ENCODE results near the gene TRIM39.

The TRIM39 gene

GRCh38 chr6:30315156-30315555, 11.6 kb upstream of the TRIM39 start:
- peaks cover 22% of the 10 kb centered on the region for H3K36me3 ChIP-seq (ENCODE audit: insufficient read depth, low read length)
- H3K27me3 ChIP-seq (ENCODE audit: insufficient read depth, low read length) = no peaks in the 10 kb centered on the region
- H3K4me1 ChIP-seq (ENCODE audit: control insufficient read depth, insufficient read depth, low read length, unreplicated experiment) = no peaks in the 10 kb centered on the region
- H3K79me2 ChIP-seq (ENCODE audit: control insufficient read depth, insufficient read depth, low read length, unreplicated experiment) = peaks cover 78% of the 10 kb centered on the region
- H3K27ac ChIP-seq (ENCODE audit: low read depth, low read length) = no peak overlapping the region
- no peak overlapping the region for H2AFZ ChIP-seq (ENCODE audit: low read length, unreplicated experiment)
- H3K4me3 ChIP-seq (ENCODE audit: low read depth, low read length) = no peak overlapping the region

- Histone ChIP-seq H3K79me2 (ENCODE audit: control insufficient read depth, insufficient read depth, low read length, unreplicated experiment) (peaks cover 87% of the 10 kb centered on the region), H3K27ac (ENCODE audit: low read depth, low read length) (no peak overlapping the region), H3K4me1 (ENCODE audit: control insufficient read depth, insufficient read depth, low read length, unreplicated experiment) (peaks cover 17% of the 10 kb centered on the region), H3K36me3 (ENCODE audit: insufficient read depth, low read length) (peaks cover 25% of the 10 kb centered on the region), H2AFZ (ENCODE audit: low read length, unreplicated experiment) (no peak overlapping the region), H3K4me3 (ENCODE audit: low read depth, low read length) (no peak overlapping the region), H3K27me3 (ENCODE audit: insufficient read depth, low read length) (no peaks in the 10 kb centered on the region)
Measured at GRCh38 chr6:30317913-30318589, 8.7 kb upstream of the TRIM39 start.

- H3K36me3 ChIP-seq (ENCODE audit: insufficient read depth, low read length) = peaks cover 15% of the 10 kb centered on the region
- peaks cover 89% of the 10 kb centered on the region for H3K79me2 ChIP-seq (ENCODE audit: control insufficient read depth, insufficient read depth, low read length, unreplicated experiment)
- H3K27ac ChIP-seq (ENCODE audit: low read depth, low read length) = no peak overlapping the region
- H3K27me3 ChIP-seq (ENCODE audit: insufficient read depth, low read length) = no peaks in the 10 kb centered on the region
- H3K4me1 ChIP-seq (ENCODE audit: control insufficient read depth, insufficient read depth, low read length, unreplicated experiment) = peaks cover 27% of the 10 kb centered on the region
- no peak overlapping the region for H3K4me3 ChIP-seq (ENCODE audit: low read depth, low read length)
- no peak overlapping the region for H2AFZ ChIP-seq (ENCODE audit: low read length, unreplicated experiment)
Measured at GRCh38 chr6:30319146-30319835, 7.4 kb upstream of the TRIM39 start.

GRCh38 chr6:30321692-30322388, 4.9 kb upstream of the TRIM39 start:
- Histone ChIP-seq H3K27ac (ENCODE audit: low read depth, low read length) (peak overlapping the region; percentile 64), H3K4me3 (ENCODE audit: low read depth, low read length) (peak overlapping the region; percentile 12; the same call in 1 of the 2 replicates), H3K79me2 (ENCODE audit: control insufficient read depth, insufficient read depth, low read length, unreplicated experiment) (peaks cover 83% of the 10 kb centered on the region), H2AFZ (ENCODE audit: low read length, unreplicated experiment) (no peak overlapping the region), H3K27me3 (ENCODE audit: insufficient read depth, low read length) (no peaks in the 10 kb centered on the region), H3K36me3 (ENCODE audit: insufficient read depth, low read length) (peaks cover 9% of the 10 kb centered on the region), H3K4me1 (ENCODE audit: control insufficient read depth, insufficient read depth, low read length, unreplicated experiment) (peaks cover 36% of the 10 kb centered on the region)

GRCh38 chr6:30322527-30323501, 3.9 kb upstream of the TRIM39 start:
- peaks cover 8% of the 10 kb centered on the region; the same call in 1 of the 2 replicates for H3K36me3 ChIP-seq (ENCODE audit: insufficient read depth, low read length)
- no peak overlapping the region for H2AFZ ChIP-seq (ENCODE audit: low read length, unreplicated experiment)
- H3K27ac ChIP-seq (ENCODE audit: low read depth, low read length) = peak overlapping the region; percentile 64
- H3K4me3 ChIP-seq (ENCODE audit: low read depth, low read length) = peak overlapping the region; percentile 12; the same call in 1 of the 2 replicates
- no peaks in the 10 kb centered on the region for H3K27me3 ChIP-seq (ENCODE audit: insufficient read depth, low read length)
- H3K79me2 ChIP-seq (ENCODE audit: control insufficient read depth, insufficient read depth, low read length, unreplicated experiment) = peaks cover 83% of the 10 kb centered on the region
- H3K4me1 ChIP-seq (ENCODE audit: control insufficient read depth, insufficient read depth, low read length, unreplicated experiment) = peaks cover 42% of the 10 kb centered on the region

GRCh38 chr6:30323806-30324205, 2.9 kb upstream of the TRIM39 start:
- Histone ChIP-seq H3K27ac (ENCODE audit: low read depth, low read length) (no peak overlapping the region), H3K4me1 (ENCODE audit: control insufficient read depth, insufficient read depth, low read length, unreplicated experiment) (peaks cover 43% of the 10 kb centered on the region)

GRCh38 chr6:30325150-30325872, 1.4 kb upstream of the TRIM39 start:
- peaks cover 64% of the 10 kb centered on the region for H3K79me2 ChIP-seq (ENCODE audit: control insufficient read depth, insufficient read depth, low read length, unreplicated experiment)
- H3K4me3 ChIP-seq (ENCODE audit: low read depth, low read length) = peak overlapping the region; percentile 98
- H2AFZ ChIP-seq (ENCODE audit: low read length, unreplicated experiment) = no peak overlapping the region
- H3K27ac ChIP-seq (ENCODE audit: low read depth, low read length) = peak overlapping the region; percentile 83
- peaks cover 43% of the 10 kb centered on the region for H3K4me1 ChIP-seq (ENCODE audit: control insufficient read depth, insufficient read depth, low read length, unreplicated experiment)
- no peaks in the 10 kb centered on the region for H3K27me3 ChIP-seq (ENCODE audit: insufficient read depth, low read length)
- peaks cover 10% of the 10 kb centered on the region; the same call in 1 of the 2 replicates for H3K36me3 ChIP-seq (ENCODE audit: insufficient read depth, low read length)

More at GRCh38 chr6:30323806-30324205, 2.9 kb upstream of the TRIM39 start:
- Histone ChIP-seq H3K36me3 (ENCODE audit: insufficient read depth, low read length) (peaks cover 7% of the 10 kb centered on the region; the same call in 1 of the 2 replicates), H3K4me3 (ENCODE audit: low read depth, low read length) (no peak overlapping the region), H2AFZ (ENCODE audit: low read length, unreplicated experiment) (no peak overlapping the region), H3K27me3 (ENCODE audit: insufficient read depth, low read length) (no peaks in the 10 kb centered on the region), H3K79me2 (ENCODE audit: control insufficient read depth, insufficient read depth, low read length, unreplicated experiment) (peaks cover 76% of the 10 kb centered on the region)

GRCh38 chr6:30325873-30326525, 728 bp upstream of the TRIM39 start:
- H3K79me2 ChIP-seq (ENCODE audit: control insufficient read depth, insufficient read depth, low read length, unreplicated experiment) = peaks cover 58% of the 10 kb centered on the region
- H2AFZ ChIP-seq (ENCODE audit: low read length, unreplicated experiment) = peak overlapping the region; percentile 54
- peaks cover 10% of the 10 kb centered on the region; the same call in 1 of the 2 replicates for H3K36me3 ChIP-seq (ENCODE audit: insufficient read depth, low read length)
- H3K4me1 ChIP-seq (ENCODE audit: control insufficient read depth, insufficient read depth, low read length, unreplicated experiment) = peaks cover 43% of the 10 kb centered on the region
- H3K27me3 ChIP-seq (ENCODE audit: insufficient read depth, low read length) = no peaks in the 10 kb centered on the region
- H3K27ac ChIP-seq (ENCODE audit: low read depth, low read length) = peak overlapping the region; percentile 83
- H3K4me3 ChIP-seq (ENCODE audit: low read depth, low read length) = peak overlapping the region; percentile 98

GRCh38 chr6:30327232-30327746, 562 bp downstream of the TRIM39 start:
- peak overlapping the region; percentile 85 for H2AFZ ChIP-seq (ENCODE audit: low read length, unreplicated experiment)
- H3K36me3 ChIP-seq (ENCODE audit: insufficient read depth, low read length) = peaks cover 7% of the 10 kb centered on the region; the same call in 1 of the 2 replicates
- H3K4me3 ChIP-seq (ENCODE audit: low read depth, low read length) = peak overlapping the region; percentile 98
- H3K27me3 ChIP-seq (ENCODE audit: insufficient read depth, low read length) = no peaks in the 10 kb centered on the region
- H3K4me1 ChIP-seq (ENCODE audit: control insufficient read depth, insufficient read depth, low read length, unreplicated experiment) = peaks cover 33% of the 10 kb centered on the region
- peak overlapping the region; percentile 83 for H3K27ac ChIP-seq (ENCODE audit: low read depth, low read length)
- H3K79me2 ChIP-seq (ENCODE audit: control insufficient read depth, insufficient read depth, low read length, unreplicated experiment) = peaks cover 46% of the 10 kb centered on the region
